ENCODE measurements around the gene SRRM3.

- TF ChIP-seq TP53 (CRISPR knock-in tag; IDR thresholded peaks at IDR 0.05) = no peak
- no peak for TF ChIP-seq MAZ (IDR thresholded peaks at IDR 0.05; ENCODE audit: borderline replicate concordance, low read depth, low read length)
- TF ChIP-seq, protein P1, sequence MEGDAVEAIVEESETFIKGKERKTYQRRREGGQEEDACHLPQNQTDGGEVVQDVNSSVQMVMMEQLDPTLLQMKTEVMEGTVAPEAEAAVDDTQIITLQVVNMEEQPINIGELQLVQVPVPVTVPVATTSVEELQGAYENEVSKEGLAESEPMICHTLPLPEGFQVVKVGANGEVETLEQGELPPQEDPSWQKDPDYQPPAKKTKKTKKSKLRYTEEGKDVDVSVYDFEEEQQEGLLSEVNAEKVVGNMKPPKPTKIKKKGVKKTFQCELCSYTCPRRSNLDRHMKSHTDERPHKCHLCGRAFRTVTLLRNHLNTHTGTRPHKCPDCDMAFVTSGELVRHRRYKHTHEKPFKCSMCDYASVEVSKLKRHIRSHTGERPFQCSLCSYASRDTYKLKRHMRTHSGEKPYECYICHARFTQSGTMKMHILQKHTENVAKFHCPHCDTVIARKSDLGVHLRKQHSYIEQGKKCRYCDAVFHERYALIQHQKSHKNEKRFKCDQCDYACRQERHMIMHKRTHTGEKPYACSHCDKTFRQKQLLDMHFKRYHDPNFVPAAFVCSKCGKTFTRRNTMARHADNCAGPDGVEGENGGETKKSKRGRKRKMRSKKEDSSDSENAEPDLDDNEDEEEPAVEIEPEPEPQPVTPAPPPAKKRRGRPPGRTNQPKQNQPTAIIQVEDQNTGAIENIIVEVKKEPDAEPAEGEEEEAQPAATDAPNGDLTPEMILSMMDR (IDR thresholded peaks at IDR 0.05) = no peak
- TF ChIP-seq, protein P2, sequence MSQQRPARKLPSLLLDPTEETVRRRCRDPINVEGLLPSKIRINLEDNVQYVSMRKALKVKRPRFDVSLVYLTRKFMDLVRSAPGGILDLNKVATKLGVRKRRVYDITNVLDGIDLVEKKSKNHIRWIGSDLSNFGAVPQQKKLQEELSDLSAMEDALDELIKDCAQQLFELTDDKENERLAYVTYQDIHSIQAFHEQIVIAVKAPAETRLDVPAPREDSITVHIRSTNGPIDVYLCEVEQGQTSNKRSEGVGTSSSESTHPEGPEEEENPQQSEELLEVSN (IDR thresholded peaks at IDR 0.05; ENCODE audit: borderline replicate concordance, low read depth) = no peak
- no peak for TF ChIP-seq RCOR1 (IDR thresholded peaks at IDR 0.05; ENCODE audit: low read depth, low read length)
- TF ChIP-seq, protein P3, sequence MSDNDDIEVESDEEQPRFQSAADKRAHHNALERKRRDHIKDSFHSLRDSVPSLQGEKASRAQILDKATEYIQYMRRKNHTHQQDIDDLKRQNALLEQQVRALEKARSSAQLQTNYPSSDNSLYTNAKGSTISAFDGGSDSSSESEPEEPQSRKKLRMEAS (IDR thresholded peaks at IDR 0.05) = no peak
- no peak for TF ChIP-seq POLR2A (IDR thresholded peaks at IDR 0.05; ENCODE audit: low read length)
- no peak for TF ChIP-seq JUN (IDR thresholded peaks at IDR 0.05)
- TF ChIP-seq, protein P4, sequence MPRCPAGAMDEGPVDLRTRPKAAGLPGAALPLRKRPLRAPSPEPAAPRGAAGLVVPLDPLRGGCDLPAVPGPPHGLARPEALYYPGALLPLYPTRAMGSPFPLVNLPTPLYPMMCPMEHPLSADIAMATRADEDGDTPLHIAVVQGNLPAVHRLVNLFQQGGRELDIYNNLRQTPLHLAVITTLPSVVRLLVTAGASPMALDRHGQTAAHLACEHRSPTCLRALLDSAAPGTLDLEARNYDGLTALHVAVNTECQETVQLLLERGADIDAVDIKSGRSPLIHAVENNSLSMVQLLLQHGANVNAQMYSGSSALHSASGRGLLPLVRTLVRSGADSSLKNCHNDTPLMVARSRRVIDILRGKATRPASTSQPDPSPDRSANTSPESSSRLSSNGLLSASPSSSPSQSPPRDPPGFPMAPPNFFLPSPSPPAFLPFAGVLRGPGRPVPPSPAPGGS (IDR thresholded peaks at IDR 0.05) = no peak
- no peak for TF ChIP-seq ELK1 (IDR thresholded peaks at IDR 0.05; ENCODE audit: low read depth, low read length)
- TF ChIP-seq, protein P5, sequence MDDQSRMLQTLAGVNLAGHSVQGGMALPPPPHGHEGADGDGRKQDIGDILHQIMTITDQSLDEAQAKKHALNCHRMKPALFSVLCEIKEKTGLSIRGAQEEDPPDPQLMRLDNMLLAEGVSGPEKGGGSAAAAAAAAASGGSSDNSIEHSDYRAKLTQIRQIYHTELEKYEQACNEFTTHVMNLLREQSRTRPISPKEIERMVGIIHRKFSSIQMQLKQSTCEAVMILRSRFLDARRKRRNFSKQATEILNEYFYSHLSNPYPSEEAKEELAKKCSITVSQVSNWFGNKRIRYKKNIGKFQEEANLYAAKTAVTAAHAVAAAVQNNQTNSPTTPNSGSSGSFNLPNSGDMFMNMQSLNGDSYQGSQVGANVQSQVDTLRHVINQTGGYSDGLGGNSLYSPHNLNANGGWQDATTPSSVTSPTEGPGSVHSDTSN (IDR thresholded peaks at IDR 0.05) = no peak
Measured at GRCh38 chr7:76247938-76248337, 46.2 kb downstream of the SRRM3 start.
